A673 (cell line): ENCODE data around the gene TOGARAM1. TPM values are rescaled to one million over a fixed set of nuclear protein-coding genes. Genes with fewer than 3 reads are reported as not detected.
A peak's percentile ranks its signal among the peaks of the same experiment; 100 is the strongest.

Experiments used
- BruUV-seq: library from RNA; stranded (reverse); fragments of 400-500 nt; replicated peaks from 2 replicates; lab custom pipeline; 2021; lab: Mats Ljungman, UMichigan
- CTCF ChIA-PET: fragments of 300-600 bp; sonication (Branson Sonifier 250); formaldehyde crosslinking; loops from one replicate; lab custom pipeline; 2022; ENCODE audit warnings: antibody characterized with exemption; lab: Charles Lee
- POLR2A ChIA-PET: fragments of 300-600 bp; sonication (Branson Sonifier 250); formaldehyde crosslinking; loops from one replicate; lab custom pipeline; 2022; ENCODE audit warnings: antibody characterized with exemption; ENCODE audit not compliant: low non-redundant PET; lab: Charles Lee
- DNase-seq: peaks from one replicate; pipeline ENCODE4 v3.0.0-alpha.2; 2015; ENCODE audit warnings: low spot score
- H3K27ac ChIP-seq: fragments of 200-600 bp; sonication (generic); 2 replicates; pipeline ENCODE4 v1.5.1; 2016; ENCODE audit warnings: mixed run types, low read depth, mild to moderate bottlenecking, mixed read lengths, antibody characterized with exemption, low read length; ENCODE audit not compliant: poor library complexity, severe bottlenecking
- H3K27me3 ChIP-seq: fragments of 200-600 bp; sonication (generic); replicated peaks from 2 replicates; pipeline ENCODE4 v1.6.1; 2017; ENCODE audit warnings: mixed run types, low read depth, mild to moderate bottlenecking, mixed read lengths, antibody characterized with exemption, low read length; ENCODE audit not compliant: insufficient read depth, poor library complexity
- H3K36me3 ChIP-seq: fragments of 200-600 bp; sonication (generic); 2 replicates; pipeline ENCODE4 v1.6.1; 2016; ENCODE audit warnings: mixed run types, mild to moderate bottlenecking, mixed read lengths, antibody characterized with exemption, low read length; ENCODE audit not compliant: insufficient read depth, poor library complexity, severe bottlenecking
- H3K4me1 ChIP-seq: fragments of 200-600 bp; sonication (generic); 2 replicates; pipeline ENCODE4 v1.6.1; 2017; ENCODE audit warnings: mixed run types, mild to moderate bottlenecking, mixed read lengths, antibody characterized with exemption, low read length; ENCODE audit not compliant: insufficient read depth, poor library complexity, severe bottlenecking
- H3K4me3 ChIP-seq: fragments of 200-600 bp; sonication (generic); 2 replicates; pipeline ENCODE4 v1.5.1; 2016; ENCODE audit warnings: low read depth, mixed run types, mild to moderate bottlenecking, mixed read lengths, low read length; ENCODE audit not compliant: poor library complexity, severe bottlenecking
- H3K9me3 ChIP-seq: fragments of 200-600 bp; sonication (generic); 2 replicates; pipeline ENCODE4 v1.6.1; 2016; ENCODE audit warnings: mixed run types, low read depth, mild to moderate bottlenecking, mixed read lengths, antibody characterized with exemption, low read length; ENCODE audit not compliant: poor library complexity, severe bottlenecking
- EZH2 ChIP-seq: fragments of 200-600 bp; sonication (generic); IDR thresholded peaks from 2 replicates; pipeline ENCODE4 v1.6.1; 2017; ENCODE audit warnings: borderline replicate concordance, low read depth, mild to moderate bottlenecking, mixed read lengths, antibody characterized with exemption, low read length; ENCODE audit not compliant: poor library complexity, severe bottlenecking
- intact Hi-C: fragments of 100-400 bp; cut with micrococcal nuclease; formaldehyde crosslinking; loops from one replicate; pipeline ENCODE4 v1.10.0; 2022; ENCODE audit not compliant: unreplicated experiment
- total RNA-seq: library from RNA; stranded (reverse); gene quantifications from 2 replicates; pipeline ENCODE4 v1.2.3, GENCODE V29; 2021
- TF ChIP-seq, protein P1 (sequence below): fragments of 300-800, 200-600 bp; sonication (generic); conservative IDR thresholded peaks from 2 replicates; pipeline ENCODE4 v1.5.1; 2017; ENCODE audit warnings: low read depth, mild to moderate bottlenecking, antibody characterized with exemption, low read length, moderate library complexity, mixed read lengths

Gene TOGARAM1
- total RNA-seq, 1 experiment from 2014 or later, result 18.5 TPM

DNA sequence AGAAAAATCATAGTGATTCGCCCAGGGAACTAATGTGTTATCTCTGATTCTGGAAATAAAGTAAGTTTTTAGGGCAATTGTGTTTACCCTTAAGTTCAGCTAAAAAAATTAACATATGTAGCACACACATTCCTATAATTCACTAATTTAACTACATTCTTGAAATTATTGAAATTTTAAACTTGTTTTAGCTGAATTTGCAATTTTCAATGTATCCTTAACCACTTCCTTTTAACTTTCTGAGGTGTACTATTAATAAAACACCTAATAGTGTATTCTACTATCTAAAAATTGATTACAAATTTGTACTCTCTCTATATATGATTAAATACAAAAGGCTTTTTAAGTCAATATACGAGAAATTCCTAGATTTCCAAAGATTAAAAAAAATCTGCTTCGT lies 2.5 kb upstream of the TOGARAM1 start:
- Histone ChIP-seq H3K9me3 (no peaks in the 10 kb centered on the region), H3K4me1 (peaks cover 14% of the 10 kb centered on the region), H3K27ac (peak overlapping the region; percentile 85), H3K27me3 (no peaks in the 10 kb centered on the region), H3K36me3 (no peaks in the 10 kb centered on the region), H3K4me3 (peak overlapping the region; percentile 76)
- BruUV-seq, result no TSS peak
- DNase-seq, result no peak
- ChIA-PET POLR2A (no interaction called here), CTCF (no interaction called here)
- intact Hi-C loops, result no loop called here
- TF ChIP-seq, protein P1, sequence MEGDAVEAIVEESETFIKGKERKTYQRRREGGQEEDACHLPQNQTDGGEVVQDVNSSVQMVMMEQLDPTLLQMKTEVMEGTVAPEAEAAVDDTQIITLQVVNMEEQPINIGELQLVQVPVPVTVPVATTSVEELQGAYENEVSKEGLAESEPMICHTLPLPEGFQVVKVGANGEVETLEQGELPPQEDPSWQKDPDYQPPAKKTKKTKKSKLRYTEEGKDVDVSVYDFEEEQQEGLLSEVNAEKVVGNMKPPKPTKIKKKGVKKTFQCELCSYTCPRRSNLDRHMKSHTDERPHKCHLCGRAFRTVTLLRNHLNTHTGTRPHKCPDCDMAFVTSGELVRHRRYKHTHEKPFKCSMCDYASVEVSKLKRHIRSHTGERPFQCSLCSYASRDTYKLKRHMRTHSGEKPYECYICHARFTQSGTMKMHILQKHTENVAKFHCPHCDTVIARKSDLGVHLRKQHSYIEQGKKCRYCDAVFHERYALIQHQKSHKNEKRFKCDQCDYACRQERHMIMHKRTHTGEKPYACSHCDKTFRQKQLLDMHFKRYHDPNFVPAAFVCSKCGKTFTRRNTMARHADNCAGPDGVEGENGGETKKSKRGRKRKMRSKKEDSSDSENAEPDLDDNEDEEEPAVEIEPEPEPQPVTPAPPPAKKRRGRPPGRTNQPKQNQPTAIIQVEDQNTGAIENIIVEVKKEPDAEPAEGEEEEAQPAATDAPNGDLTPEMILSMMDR, result no peak

DNA sequence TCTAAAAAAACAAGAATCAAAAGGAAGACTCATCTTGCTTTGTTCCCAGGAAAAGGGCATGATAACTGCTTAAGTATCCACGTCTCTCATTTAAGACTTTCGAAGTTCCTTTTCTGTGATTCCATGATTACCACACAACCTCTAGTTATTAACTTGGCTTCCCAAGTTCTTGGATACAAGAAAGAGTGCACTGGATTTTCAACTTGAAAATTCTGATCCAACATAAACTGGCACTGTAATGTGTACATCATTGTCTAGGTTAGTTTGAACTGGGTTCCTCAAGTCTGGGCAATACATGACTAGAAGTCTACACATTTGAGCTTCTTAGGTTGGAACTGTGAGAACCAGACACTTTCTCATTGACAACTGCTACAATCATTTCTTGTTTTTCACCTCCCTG lies 1.8 kb upstream of the TOGARAM1 start:
- Histone ChIP-seq H3K36me3 (no peaks in the 10 kb centered on the region), H3K9me3 (no peaks in the 10 kb centered on the region), H3K27ac (peak overlapping the region; percentile 85), H3K4me1 (peaks cover 14% of the 10 kb centered on the region), H3K27me3 (no peaks in the 10 kb centered on the region), H3K4me3 (peak overlapping the region; percentile 76)
- intact Hi-C loops, result loop anchor here (2.0 to 5.0 kb wide), 2 partner anchors 122 to 175 kb away; partner anchors contain the start of genes FANCM, FKBP3 and PRPF39
- no TSS peak for BruUV-seq
- TF ChIP-seq EZH2, result no peak
- TF ChIP-seq, protein P1, result no peak
- CTCF ChIA-PET, result interaction anchor here (0.7 kb wide), 1 partner anchor 101 kb away, joined by 3 read pairs; no protein-coding TSS in a partner anchor
- POLR2A ChIA-PET, result no interaction called here
- DNase-seq, result no peak

DNA sequence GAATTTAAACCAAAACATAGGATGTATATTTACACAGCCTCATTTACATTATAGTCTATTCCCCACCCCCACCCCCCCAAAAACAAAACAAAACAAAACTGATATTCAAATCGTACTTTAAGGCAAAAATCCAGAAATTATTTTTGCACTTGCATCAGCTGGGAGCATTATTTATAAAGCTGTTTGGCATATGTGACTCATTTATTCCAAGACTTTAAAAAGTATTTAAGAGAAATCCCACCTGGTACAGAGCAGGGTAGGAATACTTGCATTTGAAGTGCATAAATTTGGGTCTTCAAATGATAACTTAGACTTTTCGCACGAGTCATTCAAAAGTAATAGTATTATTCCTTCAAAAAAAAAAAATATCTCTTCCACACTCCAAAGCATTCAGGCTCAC lies 1.3 kb upstream of the TOGARAM1 start:
- no peak for DNase-seq
- ChIA-PET CTCF (interaction anchor here (0.7 kb wide), 1 partner anchor 100 kb away, joined by 3 read pairs; no protein-coding TSS in a partner anchor), POLR2A (no interaction called here)
- no peak for TF ChIP-seq EZH2
- TF ChIP-seq, protein P1, result no peak
- Histone ChIP-seq H3K27ac (peak overlapping the region; percentile 85), H3K9me3 (no peaks in the 10 kb centered on the region), H3K27me3 (no peaks in the 10 kb centered on the region), H3K4me1 (peaks cover 14% of the 10 kb centered on the region), H3K36me3 (no peaks in the 10 kb centered on the region), H3K4me3 (peak overlapping the region; percentile 76)
- intact Hi-C loops, result loop anchor here (2.0 to 5.0 kb wide), 2 partner anchors 122 to 174 kb away; partner anchors contain the start of genes FANCM, FKBP3 and PRPF39
- no TSS peak for BruUV-seq
